HEK293 (cell line): ENCODE data around the gene ARRDC2.

ENCODE experiments used
- HOXA7 ChIP-seq: sonication (generic); formaldehyde crosslinking; IDR thresholded peaks from 2 replicates; pipeline ENCODE4 v1.8.1; 2022; ENCODE audit warnings: missing genetic modification reagents, borderline replicate concordance
- REST ChIP-seq: fragments of 450-650 bp; formaldehyde crosslinking; IDR thresholded peaks from 2 replicates; pipeline ENCODE4 v1.5.1; 2016; ENCODE audit warnings: missing biosample characterization, missing genetic modification characterization
- ZBTB48 ChIP-seq: fragments of 450-650 bp; formaldehyde crosslinking; IDR thresholded peaks from 2 replicates; pipeline ENCODE4 v1.5.1; 2016; ENCODE audit warnings: missing biosample characterization, missing genetic modification characterization
- ZNF274 ChIP-seq, 2 experiments: fragments of 200-500 bp in 1 of 2; fragments of 450-650 bp in 1 of 2; sonication (Bioruptor generic) in 1 of 2; formaldehyde crosslinking in 1 of 2; IDR thresholded peaks; 2 replicates each; pipeline versions ENCODE4 v1.5.1 to v1.6.1; 2014 to 2016; ENCODE audit warnings: borderline replicate concordance in 1 of 2, inconsistent platforms in 1 of 2, low read length in 1 of 2, missing biosample characterization in 1 of 2, missing genetic modification characterization in 1 of 2
- ZNF292 ChIP-seq: fragments of 450-650 bp; formaldehyde crosslinking; IDR thresholded peaks from 2 replicates; pipeline ENCODE4 v1.5.1; 2016; ENCODE audit warnings: low read depth, missing biosample characterization, missing genetic modification characterization, borderline replicate concordance
- ZNF302 ChIP-seq: fragments of 450-650 bp; formaldehyde crosslinking; IDR thresholded peaks from 2 replicates; pipeline ENCODE4 v1.5.1; 2016; ENCODE audit warnings: missing biosample characterization, missing genetic modification characterization, low read depth
- ZNF548 ChIP-seq: fragments of 450-650 bp; formaldehyde crosslinking; IDR thresholded peaks from 2 replicates; pipeline ENCODE4 v1.5.1; 2016; ENCODE audit warnings: missing biosample characterization, missing genetic modification characterization
- ZNF658 ChIP-seq: fragments of 450-650 bp; formaldehyde crosslinking; IDR thresholded peaks from 2 replicates; pipeline ENCODE4; 2016; ENCODE audit warnings: missing biosample characterization, missing genetic modification characterization
- ZNF785 ChIP-seq: fragments of 450-650 bp; formaldehyde crosslinking; IDR thresholded peaks from 2 replicates; pipeline ENCODE4 v1.5.1; 2016; ENCODE audit warnings: missing biosample characterization, missing genetic modification characterization
- TF ChIP-seq, protein P1 (sequence below): fragments of 450-650 bp; formaldehyde crosslinking; IDR thresholded peaks from 2 replicates; pipeline ENCODE4 v1.5.1; 2016; ENCODE audit warnings: missing biosample characterization, missing genetic modification characterization
- TF ChIP-seq, protein P2 (sequence below): fragments of 450-650 bp; formaldehyde crosslinking; IDR thresholded peaks from 2 replicates; pipeline ENCODE4 v1.5.1; 2017; ENCODE audit warnings: missing biosample characterization, missing genetic modification characterization
- TF ChIP-seq, protein P3 (sequence below): fragments of 450-650 bp; formaldehyde crosslinking; IDR thresholded peaks from 2 replicates; pipeline ENCODE4 v1.5.1; 2016; ENCODE audit warnings: missing biosample characterization, missing genetic modification characterization, low read depth
- TF ChIP-seq, protein P4 (sequence below): fragments of 450-650 bp; formaldehyde crosslinking; IDR thresholded peaks from 2 replicates; pipeline ENCODE4 v1.5.1; 2016; ENCODE audit warnings: missing biosample characterization, missing genetic modification characterization

GRCh38 chr19:17968362-17968761, 39.6 kb upstream of the ARRDC2 start:
- TF ChIP-seq ZNF302 (tag by site-specific recombination) (no peak), ZNF658 (tag by site-specific recombination) (no peak), ZNF292 (no peak), ZBTB48 (tag by site-specific recombination) (no peak), HOXA7 (no peak), ZNF548 (no peak), REST (tag by site-specific recombination) (no peak), ZNF274 (IDR thresholded peaks at IDR 0.05; ENCODE audit: low read length) (no peak), ZNF274 (tag by site-specific recombination; IDR thresholded peaks at IDR 0.05; ENCODE audit: borderline replicate concordance) (no peak), ZNF785 (tag by site-specific recombination) (no peak)
- TF ChIP-seq, protein P1, sequence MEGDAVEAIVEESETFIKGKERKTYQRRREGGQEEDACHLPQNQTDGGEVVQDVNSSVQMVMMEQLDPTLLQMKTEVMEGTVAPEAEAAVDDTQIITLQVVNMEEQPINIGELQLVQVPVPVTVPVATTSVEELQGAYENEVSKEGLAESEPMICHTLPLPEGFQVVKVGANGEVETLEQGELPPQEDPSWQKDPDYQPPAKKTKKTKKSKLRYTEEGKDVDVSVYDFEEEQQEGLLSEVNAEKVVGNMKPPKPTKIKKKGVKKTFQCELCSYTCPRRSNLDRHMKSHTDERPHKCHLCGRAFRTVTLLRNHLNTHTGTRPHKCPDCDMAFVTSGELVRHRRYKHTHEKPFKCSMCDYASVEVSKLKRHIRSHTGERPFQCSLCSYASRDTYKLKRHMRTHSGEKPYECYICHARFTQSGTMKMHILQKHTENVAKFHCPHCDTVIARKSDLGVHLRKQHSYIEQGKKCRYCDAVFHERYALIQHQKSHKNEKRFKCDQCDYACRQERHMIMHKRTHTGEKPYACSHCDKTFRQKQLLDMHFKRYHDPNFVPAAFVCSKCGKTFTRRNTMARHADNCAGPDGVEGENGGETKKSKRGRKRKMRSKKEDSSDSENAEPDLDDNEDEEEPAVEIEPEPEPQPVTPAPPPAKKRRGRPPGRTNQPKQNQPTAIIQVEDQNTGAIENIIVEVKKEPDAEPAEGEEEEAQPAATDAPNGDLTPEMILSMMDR (tag by site-specific recombination), result no peak
- TF ChIP-seq, protein P2, sequence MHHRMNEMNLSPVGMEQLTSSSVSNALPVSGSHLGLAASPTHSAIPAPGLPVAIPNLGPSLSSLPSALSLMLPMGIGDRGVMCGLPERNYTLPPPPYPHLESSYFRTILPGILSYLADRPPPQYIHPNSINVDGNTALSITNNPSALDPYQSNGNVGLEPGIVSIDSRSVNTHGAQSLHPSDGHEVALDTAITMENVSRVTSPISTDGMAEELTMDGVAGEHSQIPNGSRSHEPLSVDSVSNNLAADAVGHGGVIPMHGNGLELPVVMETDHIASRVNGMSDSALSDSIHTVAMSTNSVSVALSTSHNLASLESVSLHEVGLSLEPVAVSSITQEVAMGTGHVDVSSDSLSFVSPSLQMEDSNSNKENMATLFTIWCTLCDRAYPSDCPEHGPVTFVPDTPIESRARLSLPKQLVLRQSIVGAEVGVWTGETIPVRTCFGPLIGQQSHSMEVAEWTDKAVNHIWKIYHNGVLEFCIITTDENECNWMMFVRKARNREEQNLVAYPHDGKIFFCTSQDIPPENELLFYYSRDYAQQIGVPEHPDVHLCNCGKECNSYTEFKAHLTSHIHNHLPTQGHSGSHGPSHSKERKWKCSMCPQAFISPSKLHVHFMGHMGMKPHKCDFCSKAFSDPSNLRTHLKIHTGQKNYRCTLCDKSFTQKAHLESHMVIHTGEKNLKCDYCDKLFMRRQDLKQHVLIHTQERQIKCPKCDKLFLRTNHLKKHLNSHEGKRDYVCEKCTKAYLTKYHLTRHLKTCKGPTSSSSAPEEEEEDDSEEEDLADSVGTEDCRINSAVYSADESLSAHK (tag by site-specific recombination), result no peak
- TF ChIP-seq, protein P3, sequence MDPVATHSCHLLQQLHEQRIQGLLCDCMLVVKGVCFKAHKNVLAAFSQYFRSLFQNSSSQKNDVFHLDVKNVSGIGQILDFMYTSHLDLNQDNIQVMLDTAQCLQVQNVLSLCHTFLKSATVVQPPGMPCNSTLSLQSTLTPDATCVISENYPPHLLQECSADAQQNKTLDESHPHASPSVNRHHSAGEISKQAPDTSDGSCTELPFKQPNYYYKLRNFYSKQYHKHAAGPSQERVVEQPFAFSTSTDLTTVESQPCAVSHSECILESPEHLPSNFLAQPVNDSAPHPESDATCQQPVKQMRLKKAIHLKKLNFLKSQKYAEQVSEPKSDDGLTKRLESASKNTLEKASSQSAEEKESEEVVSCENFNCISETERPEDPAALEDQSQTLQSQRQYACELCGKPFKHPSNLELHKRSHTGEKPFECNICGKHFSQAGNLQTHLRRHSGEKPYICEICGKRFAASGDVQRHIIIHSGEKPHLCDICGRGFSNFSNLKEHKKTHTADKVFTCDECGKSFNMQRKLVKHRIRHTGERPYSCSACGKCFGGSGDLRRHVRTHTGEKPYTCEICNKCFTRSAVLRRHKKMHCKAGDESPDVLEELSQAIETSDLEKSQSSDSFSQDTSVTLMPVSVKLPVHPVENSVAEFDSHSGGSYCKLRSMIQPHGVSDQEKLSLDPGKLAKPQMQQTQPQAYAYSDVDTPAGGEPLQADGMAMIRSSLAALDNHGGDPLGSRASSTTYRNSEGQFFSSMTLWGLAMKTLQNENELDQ, result no peak
- TF ChIP-seq, protein P4, sequence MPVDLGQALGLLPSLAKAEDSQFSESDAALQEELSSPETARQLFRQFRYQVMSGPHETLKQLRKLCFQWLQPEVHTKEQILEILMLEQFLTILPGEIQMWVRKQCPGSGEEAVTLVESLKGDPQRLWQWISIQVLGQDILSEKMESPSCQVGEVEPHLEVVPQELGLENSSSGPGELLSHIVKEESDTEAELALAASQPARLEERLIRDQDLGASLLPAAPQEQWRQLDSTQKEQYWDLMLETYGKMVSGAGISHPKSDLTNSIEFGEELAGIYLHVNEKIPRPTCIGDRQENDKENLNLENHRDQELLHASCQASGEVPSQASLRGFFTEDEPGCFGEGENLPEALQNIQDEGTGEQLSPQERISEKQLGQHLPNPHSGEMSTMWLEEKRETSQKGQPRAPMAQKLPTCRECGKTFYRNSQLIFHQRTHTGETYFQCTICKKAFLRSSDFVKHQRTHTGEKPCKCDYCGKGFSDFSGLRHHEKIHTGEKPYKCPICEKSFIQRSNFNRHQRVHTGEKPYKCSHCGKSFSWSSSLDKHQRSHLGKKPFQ (tag by site-specific recombination), result no peak
